ENCODE data around the gene ITM2C.

The ITM2C gene

GRCh38 chr2:230903231-230904150 is 38.7 kb downstream of the ITM2C start:
- no peaks in the 10 kb centered on the region for H3K27me3 ChIP-seq (ENCODE audit: insufficient read depth, poor library complexity, severe bottlenecking)
- TF ChIP-seq CTCF (IDR thresholded peaks at IDR 0.05; ENCODE audit: insufficient read depth, low read length) (no peak), POLR2AphosphoS5 (IDR thresholded peaks at IDR 0.05; ENCODE audit: low read depth) (no peak), REST (IDR thresholded peaks at IDR 0.05; ENCODE audit: insufficient replicate concordance, low read depth) (no peak), SPI1 (IDR thresholded peaks at IDR 0.05; ENCODE audit: borderline replicate concordance, low read depth) (no peak)
- H3K4me3 ChIP-seq (replicated peaks; ENCODE audit: insufficient read depth, low read length) = no peak overlapping the region
- DNase-seq (ENCODE audit: low read depth in 1 of 2, low spot score in 1 of 2) = no peak
- no peak overlapping the region for H3K27ac ChIP-seq (replicated peaks)

- Histone ChIP-seq H3K27ac (replicated peaks) (no peak overlapping the region), H3K4me3 (replicated peaks; ENCODE audit: insufficient read depth, low read length) (no peak overlapping the region)
Observed at GRCh38 chr2:230904856-230905447, 40.2 kb downstream of the ITM2C start.

More at GRCh38 chr2:230904856-230905447, 40.2 kb downstream of the ITM2C start:
- H3K27me3 ChIP-seq (ENCODE audit: insufficient read depth, poor library complexity, severe bottlenecking) = no peaks in the 10 kb centered on the region
- TF ChIP-seq GABPA (IDR thresholded peaks at IDR 0.05; ENCODE audit: low read depth) (no peak), CTCF (IDR thresholded peaks at IDR 0.05; ENCODE audit: insufficient read depth, low read length) (no peak), POLR2AphosphoS5 (IDR thresholded peaks at IDR 0.05; ENCODE audit: low read depth) (no peak), REST (IDR thresholded peaks at IDR 0.05; ENCODE audit: insufficient replicate concordance, low read depth) (no peak), SPI1 (IDR thresholded peaks at IDR 0.05; ENCODE audit: borderline replicate concordance, low read depth) (no peak)
- DNase-seq (ENCODE audit: low read depth in 1 of 2, low spot score in 1 of 2) = no peak
